ENCODE results near the gene PPIE.

PPIE gene

GRCh38 chr1:39720094-39720999 is 18.3 kb upstream of the PPIE start:
- peak; percentile 28 for DNase-seq (ENCODE audit: low spot score)

GRCh38 chr1:39721664-39722063 is 17.0 kb upstream of the PPIE start:
- DNase-seq (ENCODE audit: low spot score), result no peak

GRCh38 chr1:39722495-39722894 is 16.2 kb upstream of the PPIE start:
- no peak for DNase-seq (ENCODE audit: low spot score)

- no peak for DNase-seq (ENCODE audit: low spot score)
Measured at GRCh38 chr1:39726600-39726999, 12.1 kb upstream of the PPIE start.

- DNase-seq (ENCODE audit: low spot score), result no peak
Measured at GRCh38 chr1:39727221-39727931, 11.3 kb upstream of the PPIE start.

- DNase-seq (ENCODE audit: low spot score), result no peak
Measured at GRCh38 chr1:39727932-39728317, 10.8 kb upstream of the PPIE start.

- DNase-seq (ENCODE audit: low spot score), result no peak
Measured at GRCh38 chr1:39729030-39729429, 9.7 kb upstream of the PPIE start.

- no peak for DNase-seq (ENCODE audit: low spot score)
Measured at GRCh38 chr1:39729842-39730241, 8.8 kb upstream of the PPIE start.

- no peak for DNase-seq (ENCODE audit: low spot score)
Measured at GRCh38 chr1:39732730-39733129, 6.0 kb upstream of the PPIE start.

- DNase-seq (ENCODE audit: low spot score), result no peak
Measured at GRCh38 chr1:39733161-39733560, 5.5 kb upstream of the PPIE start.

GRCh38 chr1:39735731-39736130 is 3.0 kb upstream of the PPIE start:
- no peak for DNase-seq (ENCODE audit: low spot score)

- no peak for DNase-seq (ENCODE audit: low spot score)
Measured at GRCh38 chr1:39737546-39738169, 1.0 kb upstream of the PPIE start.

GRCh38 chr1:39745016-39745670 is 6.5 kb downstream of the PPIE start:
- DNase-seq (ENCODE audit: low spot score), result no peak

- DNase-seq (ENCODE audit: low spot score), result no peak
Measured at GRCh38 chr1:39751595-39751994, 12.9 kb downstream of the PPIE start.

GRCh38 chr1:39752703-39753102 is 14.0 kb downstream of the PPIE start:
- no peak for DNase-seq (ENCODE audit: low spot score)

GRCh38 chr1:39753132-39754025 is 14.7 kb downstream of the PPIE start:
- no peak for DNase-seq (ENCODE audit: low spot score)

- DNase-seq (ENCODE audit: low spot score), result no peak
Measured at GRCh38 chr1:39754026-39754570, 15.4 kb downstream of the PPIE start.

- no peak for DNase-seq (ENCODE audit: low spot score)
Measured at GRCh38 chr1:39754906-39755504, 16.3 kb downstream of the PPIE start.

GRCh38 chr1:39755965-39756659 is 17.4 kb downstream of the PPIE start:
- no peak for DNase-seq (ENCODE audit: low spot score)

GRCh38 chr1:39757501-39757900 is 18.8 kb downstream of the PPIE start:
- no peak for DNase-seq (ENCODE audit: low spot score)

Measured in HuH-7 (cell line).